Right atrium auricular region (tissue), 2 donors: ENCODE data around the gene NCOA6. TPM values are rescaled to one million over a fixed set of nuclear protein-coding genes. Genes with fewer than 3 reads are reported as not detected.

Source experiments
- DNase-seq: peaks from one replicate; pipeline ENCODE4 v3.0.0-alpha.2; 2019; ENCODE audit warnings: low spot score
- H3K27ac ChIP-seq, 2 donors: fragments of 200-600 bp; sonication (generic); 1 replicate in 1 of 2; 2 replicates in 1 of 2; pipeline ENCODE4 v1.5.1; 2016 to 2019
- H3K27me3 ChIP-seq, 2 donors: fragments of 200-600 bp; sonication (generic); one replicate each; pipeline versions ENCODE4 v1.5.1 to v1.6.0; 2017 to 2019
- H3K36me3 ChIP-seq: fragments of 200-600 bp; sonication (generic); one replicate; pipeline ENCODE4 v1.5.1; 2016
- H3K4me1 ChIP-seq, 2 donors: fragments of 200-600 bp; sonication (generic); one replicate each; pipeline versions ENCODE4 v1.5.1 to v1.6.0; 2017 to 2019
- H3K4me3 ChIP-seq, 2 donors: fragments of 200-600 bp; sonication (generic); 1 replicate in 1 of 2; 2 replicates in 1 of 2; pipeline ENCODE4 v1.5.1; 2017 to 2019; ENCODE audit warnings: mild to moderate bottlenecking in 1 of 2, moderate library complexity in 1 of 2
- H3K9me3 ChIP-seq, 2 donors: fragments of 200-600 bp; sonication (generic); one replicate each; pipeline ENCODE4 v1.5.1; 2019
- CTCF ChIP-seq, 2 donors: fragments of 200-600 bp; sonication (generic); IDR thresholded peaks; one replicate each; pipeline ENCODE4 v1.5.1; 2019; ENCODE audit warnings: antibody characterized with exemption in 2 of 2
- total RNA-seq, 2 donors: library from RNA; depleted of rRNA; stranded (reverse); fragments of >200 nt; gene quantifications; one replicate each; pipeline ENCODE4 v1.1.0, GENCODE V29; 2016

NCOA6 gene
- total RNA-seq, 2 donors from 2014 or later = 18.2 to 18.4 TPM

GRCh38 chr20:34871320-34871926, 46.0 kb upstream of the NCOA6 start:
- Histone ChIP-seq H3K4me1 (peaks cover 0 to 33% of the 10 kb centered on the region in 2 donors), H3K27me3 (no peaks in the 10 kb centered on the region), H3K9me3 (no peaks in the 10 kb centered on the region), H3K36me3 (no peaks in the 10 kb centered on the region), H3K4me3 (peak overlapping the region; percentile 68 to 71), H3K27ac (peak overlapping the region in 1 of 2 donors; percentile 73)
- DNase-seq = no peak
- no peak for TF ChIP-seq CTCF (IDR thresholded peaks at IDR 0.05)

- TF ChIP-seq CTCF (IDR thresholded peaks at IDR 0.05) = no peak
- no peak overlapping the region for H3K4me3 ChIP-seq
- no peaks in the 10 kb centered on the region for H3K9me3 ChIP-seq
- no peak for DNase-seq
- H3K36me3 ChIP-seq = peaks cover 15% of the 10 kb centered on the region
- H3K4me1 ChIP-seq = no peaks in the 10 kb centered on the region
- H3K27ac ChIP-seq = no peak overlapping the region
- H3K27me3 ChIP-seq = no peaks in the 10 kb centered on the region
Observed at GRCh38 chr20:34864216-34864615, 38.8 kb upstream of the NCOA6 start.

GRCh38 chr20:34863421-34863965, 38.0 kb upstream of the NCOA6 start:
- no peak overlapping the region for H3K4me3 ChIP-seq

GRCh38 chr20:34862724-34863123, 37.3 kb upstream of the NCOA6 start:
- DNase-seq = no peak
- Histone ChIP-seq H3K27me3 (no peaks in the 10 kb centered on the region), H3K36me3 (peaks cover 16% of the 10 kb centered on the region), H3K27ac (no peak overlapping the region), H3K4me3 (no peak overlapping the region), H3K4me1 (no peaks in the 10 kb centered on the region), H3K9me3 (no peaks in the 10 kb centered on the region)
- TF ChIP-seq CTCF (IDR thresholded peaks at IDR 0.05) = no peak

More at GRCh38 chr20:34863421-34863965, 38.0 kb upstream of the NCOA6 start:
- Histone ChIP-seq H3K27me3 (no peaks in the 10 kb centered on the region), H3K36me3 (peaks cover 16% of the 10 kb centered on the region), H3K27ac (no peak overlapping the region), H3K9me3 (no peaks in the 10 kb centered on the region), H3K4me1 (no peaks in the 10 kb centered on the region)
- DNase-seq = no peak
- TF ChIP-seq CTCF (IDR thresholded peaks at IDR 0.05) = no peak

GRCh38 chr20:34861386-34862084, 36.1 kb upstream of the NCOA6 start:
- no peak for DNase-seq
- no peaks in the 10 kb centered on the region for H3K27me3 ChIP-seq
- TF ChIP-seq CTCF (IDR thresholded peaks at IDR 0.05) = no peak
- H3K4me1 ChIP-seq = no peaks in the 10 kb centered on the region
- H3K27ac ChIP-seq = no peak overlapping the region
- H3K36me3 ChIP-seq = peaks cover 18% of the 10 kb centered on the region
- H3K9me3 ChIP-seq = no peaks in the 10 kb centered on the region
- H3K4me3 ChIP-seq = no peak overlapping the region
